Fibroblast of pulmonary artery (primary cell): Measurements from ENCODE around the gene PRDM16.

Source experiments
- DNase-seq: peaks from one replicate; pipeline ENCODE4 v3.0.0-alpha.2; 2010; ENCODE audit warnings: low read depth
- H3K4me3 ChIP-seq: replicated peaks from 2 replicates; pipeline ENCODE4 v1.5.1; 2011; ENCODE audit warnings: low read depth, mild to moderate bottlenecking, control low read depth, low read length, moderate library complexity
- CTCF ChIP-seq: IDR thresholded peaks from 2 replicates; pipeline ENCODE4 v1.5.1; 2011; ENCODE audit warnings: mild to moderate bottlenecking, control low read depth, low read length, inconsistent platforms; ENCODE audit errors: missing control alignments

PRDM16 gene

DNA sequence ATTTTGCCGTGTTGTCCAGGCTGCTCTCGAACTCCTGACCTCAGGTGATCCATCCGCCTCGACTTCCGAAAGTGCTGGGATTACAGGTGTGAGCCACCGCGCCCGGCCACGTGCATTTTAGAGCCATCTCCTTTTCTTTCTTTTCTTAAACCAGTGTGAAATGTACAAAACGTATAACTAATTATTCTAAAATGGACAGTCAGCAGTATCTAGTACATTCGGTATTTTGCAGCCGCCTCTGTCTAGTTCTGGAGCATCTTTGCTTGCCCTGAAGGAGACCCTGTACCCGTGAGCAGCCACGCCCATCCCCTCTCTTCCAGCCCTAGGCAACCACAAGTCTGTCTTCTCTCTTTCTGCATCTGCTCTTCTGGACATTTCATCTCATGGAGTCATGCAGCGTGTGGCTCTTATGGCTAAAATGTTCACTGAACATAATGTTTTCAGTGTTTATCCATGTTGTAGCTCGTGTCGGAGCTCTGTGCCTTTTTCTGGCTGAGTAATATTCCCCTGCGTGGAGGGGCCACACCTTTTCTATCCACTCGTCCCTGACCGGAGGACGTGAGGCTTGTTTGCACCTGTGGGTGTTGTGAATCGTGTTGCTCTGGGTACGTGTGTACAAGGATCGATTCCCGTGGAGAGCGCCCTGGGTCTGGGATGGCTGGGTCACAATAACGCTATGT, 198.0 kb downstream of the PRDM16 start:
- DNase-seq, result no peak
- H3K4me3 ChIP-seq, result no peak overlapping the region
- TF ChIP-seq CTCF, result no peak

GRCh38 chr1:3267550-3268270, 198.7 kb downstream of the PRDM16 start:
- H3K4me3 ChIP-seq, result no peak overlapping the region
- no peak for TF ChIP-seq CTCF
- no peak for DNase-seq

GRCh38 chr1:3268281-3268680, 199.3 kb downstream of the PRDM16 start:
- H3K4me3 ChIP-seq, result no peak overlapping the region
- TF ChIP-seq CTCF, result no peak
- no peak for DNase-seq

- no peak overlapping the region for H3K4me3 ChIP-seq
- DNase-seq, result no peak
- TF ChIP-seq CTCF, result no peak
Measured at GRCh38 chr1:3270403-3271245, 201.6 kb downstream of the PRDM16 start.

- no peak for TF ChIP-seq CTCF
- no peak for DNase-seq
- H3K4me3 ChIP-seq, result no peak overlapping the region
Measured at GRCh38 chr1:3271866-3272265, 202.9 kb downstream of the PRDM16 start.

- no peak for TF ChIP-seq CTCF
- DNase-seq, result no peak
Measured at GRCh38 chr1:3272321-3273045, 203.5 kb downstream of the PRDM16 start.

More at GRCh38 chr1:3272321-3273045, 203.5 kb downstream of the PRDM16 start:
- H3K4me3 ChIP-seq, result no peak overlapping the region
